Measurements from ENCODE around the gene UMAD1.
"Not testable (repeated sequence)": the region's sequence is repeated elsewhere in the genome, so short reads cannot be mapped to it uniquely, and the experiment has no call there.

Gene UMAD1

DNA sequence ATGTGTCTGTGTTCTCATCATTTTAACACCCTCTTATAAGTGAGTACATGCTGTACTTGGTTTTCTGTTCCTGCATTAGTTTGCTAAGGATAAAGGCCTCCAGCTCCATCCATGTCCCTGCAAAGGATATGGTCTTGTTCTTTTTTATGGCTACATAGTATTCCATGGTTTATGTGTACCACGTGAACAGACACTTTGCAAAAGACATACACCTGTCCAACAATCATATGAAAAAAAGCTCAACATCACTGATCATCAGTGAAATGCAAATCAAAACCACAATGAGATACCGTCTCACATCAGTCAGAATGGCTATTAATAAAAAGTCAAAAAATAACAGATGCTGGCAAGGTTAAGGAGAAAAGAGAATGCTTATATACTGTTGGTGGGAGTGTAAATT is 177.6 kb downstream of the UMAD1 start:
- H3K4me3 ChIP-seq (ENCODE audit: insufficient read depth, low read depth, low read length, poor library complexity, severe bottlenecking); H3K9me3 ChIP-seq (ENCODE audit: control insufficient read depth, low read length); H3K36me3 ChIP-seq (ENCODE audit: control insufficient read depth, insufficient read depth, low read length); DNase-seq; H3K4me1 ChIP-seq (ENCODE audit: control insufficient read depth, insufficient read depth, low read length, poor library complexity, severe bottlenecking); H3K27me3 ChIP-seq (replicated peaks; ENCODE audit: control insufficient read depth, insufficient read depth, low read length, poor library complexity, severe bottlenecking); H3K27ac ChIP-seq (ENCODE audit: insufficient read depth, low read length, poor library complexity, severe bottlenecking): not testable (repeated sequence)

DNA sequence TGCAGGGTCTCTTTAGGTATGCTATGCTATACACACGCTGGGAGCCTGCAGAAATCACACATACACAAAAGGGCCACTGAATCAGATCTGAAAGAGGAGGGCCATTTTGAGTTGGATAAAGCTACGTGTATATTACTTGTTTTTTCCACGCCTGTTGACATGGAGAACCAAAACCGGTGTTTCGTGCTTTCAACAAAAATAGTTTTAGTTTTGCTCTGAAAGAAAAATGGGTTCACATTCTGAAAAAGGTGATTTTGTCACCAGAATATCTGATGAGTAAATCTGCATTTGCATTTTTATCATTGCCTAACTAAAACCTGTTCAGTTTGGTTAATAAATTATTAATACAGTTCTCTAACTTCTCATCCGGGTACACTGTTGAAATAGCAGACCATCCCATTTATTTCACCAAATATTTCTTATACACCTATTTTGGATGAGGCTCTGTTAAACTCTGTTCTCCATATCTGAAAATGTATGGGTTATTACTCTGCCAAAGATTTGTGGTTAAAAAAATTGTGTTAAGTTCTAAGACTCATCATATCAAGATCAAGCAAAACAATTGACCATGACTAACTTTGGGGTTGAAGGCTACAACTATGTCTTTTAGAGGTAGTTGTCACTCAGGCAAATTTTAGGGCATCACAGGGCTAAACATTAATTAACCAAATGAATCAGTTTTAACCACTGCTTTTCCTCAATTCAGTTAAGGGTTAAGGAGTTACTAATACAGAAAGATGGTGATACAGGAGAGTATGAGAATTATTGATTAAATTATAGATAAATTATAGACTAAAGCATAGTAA is 179.1 kb downstream of the UMAD1 start:
- H3K9me3 ChIP-seq (ENCODE audit: control insufficient read depth, low read length): no peaks in the 10 kb centered on the region
- H3K4me3 ChIP-seq (ENCODE audit: insufficient read depth, low read depth, low read length, poor library complexity, severe bottlenecking): no peak overlapping the region
- no peak for DNase-seq
- H3K4me1 ChIP-seq (ENCODE audit: control insufficient read depth, insufficient read depth, low read length, poor library complexity, severe bottlenecking): peaks cover 8% of the 10 kb centered on the region
- no peaks in the 10 kb centered on the region for H3K27me3 ChIP-seq (replicated peaks; ENCODE audit: control insufficient read depth, insufficient read depth, low read length, poor library complexity, severe bottlenecking)
- no peaks in the 10 kb centered on the region for H3K36me3 ChIP-seq (ENCODE audit: control insufficient read depth, insufficient read depth, low read length)
- H3K27ac ChIP-seq (ENCODE audit: insufficient read depth, low read length, poor library complexity, severe bottlenecking): no peak overlapping the region

DNA sequence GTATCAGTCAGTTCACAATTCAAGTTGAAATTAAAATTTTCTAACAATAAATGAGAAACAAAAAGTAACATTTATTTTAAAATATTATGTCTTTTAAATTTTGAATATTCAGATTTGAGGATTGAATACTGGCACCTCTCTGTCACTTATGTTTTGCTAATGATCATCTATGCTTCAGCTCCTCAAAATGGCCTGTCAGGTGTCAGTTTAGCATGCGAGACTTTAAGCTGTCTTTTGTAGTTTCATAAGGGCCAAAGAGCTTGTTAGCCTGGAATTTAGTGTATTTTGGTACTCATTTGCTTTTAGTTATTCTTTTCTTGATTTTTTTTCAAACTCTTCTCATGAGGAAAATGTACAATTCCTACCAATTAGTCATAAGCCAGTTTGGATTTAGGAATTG is 179.9 kb downstream of the UMAD1 start:
- peaks cover 6% of the 10 kb centered on the region for H3K4me1 ChIP-seq (ENCODE audit: control insufficient read depth, insufficient read depth, low read length, poor library complexity, severe bottlenecking)
- no peak overlapping the region for H3K27ac ChIP-seq (ENCODE audit: insufficient read depth, low read length, poor library complexity, severe bottlenecking)
- no peak overlapping the region for H3K4me3 ChIP-seq (ENCODE audit: insufficient read depth, low read depth, low read length, poor library complexity, severe bottlenecking)
- no peaks in the 10 kb centered on the region for H3K36me3 ChIP-seq (ENCODE audit: control insufficient read depth, insufficient read depth, low read length)
- H3K27me3 ChIP-seq (replicated peaks; ENCODE audit: control insufficient read depth, insufficient read depth, low read length, poor library complexity, severe bottlenecking): no peaks in the 10 kb centered on the region
- DNase-seq: no peak
- no peaks in the 10 kb centered on the region for H3K9me3 ChIP-seq (ENCODE audit: control insufficient read depth, low read length)

DNA sequence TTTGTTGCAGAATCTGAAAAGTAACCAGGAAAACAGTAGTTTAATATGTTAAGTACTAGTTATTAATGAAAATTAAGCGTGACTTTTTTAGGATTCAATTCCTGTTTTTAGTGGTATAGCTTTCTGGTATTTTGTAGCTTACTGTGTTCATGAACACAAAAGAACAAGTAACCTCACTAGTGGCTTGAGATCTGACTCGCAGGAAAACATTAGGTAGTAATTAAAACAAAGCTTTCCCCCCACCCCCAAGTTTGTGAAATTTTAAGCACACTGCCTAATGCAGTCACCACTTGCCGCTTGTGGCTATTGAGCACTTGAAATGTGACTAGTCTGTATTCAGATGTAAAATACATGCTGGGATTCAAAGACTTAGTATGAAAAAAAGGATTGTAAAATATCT is 180.4 kb downstream of the UMAD1 start:
- no peaks in the 10 kb centered on the region for H3K27me3 ChIP-seq (replicated peaks; ENCODE audit: control insufficient read depth, insufficient read depth, low read length, poor library complexity, severe bottlenecking)
- H3K36me3 ChIP-seq (ENCODE audit: control insufficient read depth, insufficient read depth, low read length): no peaks in the 10 kb centered on the region
- no peak for DNase-seq
- H3K4me1 ChIP-seq (ENCODE audit: control insufficient read depth, insufficient read depth, low read length, poor library complexity, severe bottlenecking): peaks cover under 1% of the 10 kb centered on the region
- H3K4me3 ChIP-seq (ENCODE audit: insufficient read depth, low read depth, low read length, poor library complexity, severe bottlenecking): no peak overlapping the region
- no peak overlapping the region for H3K27ac ChIP-seq (ENCODE audit: insufficient read depth, low read length, poor library complexity, severe bottlenecking)
- no peaks in the 10 kb centered on the region for H3K9me3 ChIP-seq (ENCODE audit: control insufficient read depth, low read length)

DNA sequence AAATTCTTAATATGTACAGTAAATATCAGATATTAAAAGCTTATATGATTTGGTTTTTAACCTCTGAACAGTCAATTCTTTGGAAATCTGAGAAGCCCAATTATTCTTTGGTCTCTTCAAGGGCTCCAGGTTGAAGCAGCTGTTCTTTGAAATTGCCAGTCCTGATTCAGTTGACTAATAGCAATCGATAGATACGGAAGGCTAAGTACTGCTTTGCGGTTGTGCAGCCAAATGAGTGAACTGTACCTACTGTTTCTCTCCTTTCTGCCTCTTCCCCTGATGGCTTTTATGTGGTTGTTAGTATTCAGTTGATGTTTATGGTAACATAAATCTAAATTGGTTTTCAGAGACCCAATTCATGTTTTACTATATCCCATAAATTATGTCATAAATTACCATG is 181.0 kb downstream of the UMAD1 start:
- no peaks in the 10 kb centered on the region for H3K27me3 ChIP-seq (replicated peaks; ENCODE audit: control insufficient read depth, insufficient read depth, low read length, poor library complexity, severe bottlenecking)
- DNase-seq: no peak
- no peaks in the 10 kb centered on the region for H3K36me3 ChIP-seq (ENCODE audit: control insufficient read depth, insufficient read depth, low read length)
- no peak overlapping the region for H3K27ac ChIP-seq (ENCODE audit: insufficient read depth, low read length, poor library complexity, severe bottlenecking)
- no peak overlapping the region for H3K4me3 ChIP-seq (ENCODE audit: insufficient read depth, low read depth, low read length, poor library complexity, severe bottlenecking)
- no peaks in the 10 kb centered on the region for H3K9me3 ChIP-seq (ENCODE audit: control insufficient read depth, low read length)
- no peaks in the 10 kb centered on the region for H3K4me1 ChIP-seq (ENCODE audit: control insufficient read depth, insufficient read depth, low read length, poor library complexity, severe bottlenecking)

DNA sequence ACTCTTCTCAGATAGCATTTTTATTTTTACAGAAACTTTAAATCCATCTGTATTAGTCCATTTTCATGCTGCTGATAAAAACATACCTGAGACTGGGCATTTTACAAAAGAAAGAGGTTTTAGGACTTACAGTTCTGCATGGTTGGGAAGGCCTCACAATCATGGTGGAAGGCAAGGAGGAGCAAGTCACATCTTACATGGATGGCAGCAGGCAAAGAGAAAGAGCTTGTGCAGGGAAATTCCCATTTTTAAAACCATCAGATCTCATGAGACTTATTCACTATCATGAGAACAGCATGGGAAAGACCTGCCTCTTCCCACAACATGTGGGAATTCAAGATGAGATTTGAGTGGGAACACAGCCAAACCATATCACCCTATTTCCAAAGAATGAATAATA is 184.7 kb downstream of the UMAD1 start:
- not testable (repeated sequence) for H3K36me3 ChIP-seq (ENCODE audit: control insufficient read depth, insufficient read depth, low read length); H3K9me3 ChIP-seq (ENCODE audit: control insufficient read depth, low read length); H3K4me1 ChIP-seq (ENCODE audit: control insufficient read depth, insufficient read depth, low read length, poor library complexity, severe bottlenecking); DNase-seq; H3K4me3 ChIP-seq (ENCODE audit: insufficient read depth, low read depth, low read length, poor library complexity, severe bottlenecking); H3K27me3 ChIP-seq (replicated peaks; ENCODE audit: control insufficient read depth, insufficient read depth, low read length, poor library complexity, severe bottlenecking); H3K27ac ChIP-seq (ENCODE audit: insufficient read depth, low read length, poor library complexity, severe bottlenecking)

DNA sequence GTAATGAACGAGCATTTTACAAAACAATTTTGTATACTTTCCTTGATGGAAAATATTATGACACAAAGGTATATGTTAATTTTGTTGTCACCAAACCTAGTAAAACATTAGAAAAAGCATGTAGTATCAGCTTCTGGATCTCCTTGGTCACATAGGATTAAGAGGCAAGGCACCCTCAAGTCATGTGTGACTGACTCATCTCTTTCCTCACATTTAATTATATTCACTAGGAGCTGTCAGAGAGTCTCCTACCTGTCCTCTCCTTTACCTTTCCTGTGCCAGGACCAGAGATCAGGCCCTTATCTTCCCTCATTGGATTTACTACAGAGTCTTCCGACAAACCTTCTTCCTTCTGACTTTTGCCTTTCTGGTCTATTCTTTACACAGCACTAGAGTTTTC is 189.1 kb downstream of the UMAD1 start:
- DNase-seq: no peak
- Histone ChIP-seq H3K27ac (ENCODE audit: insufficient read depth, low read length, poor library complexity, severe bottlenecking) (no peak overlapping the region), H3K27me3 (replicated peaks; ENCODE audit: control insufficient read depth, insufficient read depth, low read length, poor library complexity, severe bottlenecking) (no peaks in the 10 kb centered on the region), H3K9me3 (ENCODE audit: control insufficient read depth, low read length) (no peaks in the 10 kb centered on the region), H3K4me1 (ENCODE audit: control insufficient read depth, insufficient read depth, low read length, poor library complexity, severe bottlenecking) (no peaks in the 10 kb centered on the region), H3K36me3 (ENCODE audit: control insufficient read depth, insufficient read depth, low read length) (no peaks in the 10 kb centered on the region), H3K4me3 (ENCODE audit: insufficient read depth, low read depth, low read length, poor library complexity, severe bottlenecking) (no peak overlapping the region)

DNA sequence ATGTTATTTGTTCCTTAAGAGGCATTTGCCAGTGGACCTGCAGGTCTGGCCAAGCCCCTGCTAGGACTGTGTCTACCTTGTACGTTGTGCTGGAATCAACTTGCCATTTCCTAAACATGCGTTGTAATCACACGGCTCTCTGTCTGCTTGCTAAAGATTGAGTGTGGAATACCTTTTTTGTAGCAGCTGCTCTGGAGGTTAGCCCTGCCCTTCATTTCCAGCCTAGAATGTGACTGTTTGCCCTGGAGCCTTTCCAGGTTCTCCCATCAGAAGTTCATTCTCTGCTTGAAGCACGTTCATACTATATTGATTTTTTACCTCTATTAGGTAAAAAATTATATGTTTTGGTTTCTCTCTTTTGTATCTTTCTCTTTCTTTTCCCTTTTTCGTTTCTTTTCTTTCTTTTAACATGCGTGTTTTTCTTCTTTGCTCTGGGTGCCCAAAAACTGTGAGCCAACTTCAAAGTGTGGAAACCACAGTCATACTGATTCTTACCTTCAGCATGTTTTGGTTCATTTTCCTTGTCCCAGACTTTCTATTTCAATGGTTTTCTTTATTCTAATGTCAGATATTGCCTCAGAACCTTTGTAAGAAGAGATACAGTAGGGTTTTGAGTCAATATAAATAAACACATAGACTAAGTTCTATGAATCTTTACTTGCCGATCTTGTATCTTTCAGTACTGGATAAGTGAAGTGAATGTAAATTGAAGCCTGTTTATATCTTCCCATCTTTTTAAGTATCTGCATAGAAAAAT is 189.7 kb downstream of the UMAD1 start:
- Histone ChIP-seq H3K9me3 (ENCODE audit: control insufficient read depth, low read length) (no peaks in the 10 kb centered on the region), H3K4me1 (ENCODE audit: control insufficient read depth, insufficient read depth, low read length, poor library complexity, severe bottlenecking) (no peaks in the 10 kb centered on the region), H3K27me3 (replicated peaks; ENCODE audit: control insufficient read depth, insufficient read depth, low read length, poor library complexity, severe bottlenecking) (no peaks in the 10 kb centered on the region), H3K36me3 (ENCODE audit: control insufficient read depth, insufficient read depth, low read length) (no peaks in the 10 kb centered on the region), H3K27ac (ENCODE audit: insufficient read depth, low read length, poor library complexity, severe bottlenecking) (no peak overlapping the region), H3K4me3 (ENCODE audit: insufficient read depth, low read depth, low read length, poor library complexity, severe bottlenecking) (no peak overlapping the region)
- no peak for DNase-seq

DNA sequence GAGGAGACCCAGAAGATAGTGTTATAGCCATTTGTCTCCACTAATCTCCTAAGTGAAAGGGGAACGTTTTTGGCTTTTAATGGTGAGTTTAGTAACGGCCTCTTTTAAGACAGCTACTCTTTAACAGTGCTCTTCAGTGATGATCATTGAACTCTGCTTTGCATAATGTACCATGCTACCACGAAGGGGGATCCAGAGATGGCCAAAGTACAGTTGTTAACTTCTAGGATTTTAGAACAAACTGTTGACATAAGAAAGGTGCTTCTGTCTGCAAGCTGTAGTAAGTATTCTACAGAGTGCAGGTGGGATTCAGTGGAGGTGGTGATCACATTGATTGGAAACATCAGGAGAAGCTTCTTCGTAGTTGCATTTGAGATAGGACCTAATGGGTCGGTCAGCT is 192.0 kb downstream of the UMAD1 start:
- Histone ChIP-seq H3K4me1 (ENCODE audit: control insufficient read depth, insufficient read depth, low read length, poor library complexity, severe bottlenecking) (no peaks in the 10 kb centered on the region), H3K9me3 (ENCODE audit: control insufficient read depth, low read length) (no peaks in the 10 kb centered on the region), H3K4me3 (ENCODE audit: insufficient read depth, low read depth, low read length, poor library complexity, severe bottlenecking) (no peak overlapping the region), H3K27me3 (replicated peaks; ENCODE audit: control insufficient read depth, insufficient read depth, low read length, poor library complexity, severe bottlenecking) (no peaks in the 10 kb centered on the region), H3K27ac (ENCODE audit: insufficient read depth, low read length, poor library complexity, severe bottlenecking) (no peak overlapping the region), H3K36me3 (ENCODE audit: control insufficient read depth, insufficient read depth, low read length) (no peaks in the 10 kb centered on the region)
- DNase-seq: no peak

DNA sequence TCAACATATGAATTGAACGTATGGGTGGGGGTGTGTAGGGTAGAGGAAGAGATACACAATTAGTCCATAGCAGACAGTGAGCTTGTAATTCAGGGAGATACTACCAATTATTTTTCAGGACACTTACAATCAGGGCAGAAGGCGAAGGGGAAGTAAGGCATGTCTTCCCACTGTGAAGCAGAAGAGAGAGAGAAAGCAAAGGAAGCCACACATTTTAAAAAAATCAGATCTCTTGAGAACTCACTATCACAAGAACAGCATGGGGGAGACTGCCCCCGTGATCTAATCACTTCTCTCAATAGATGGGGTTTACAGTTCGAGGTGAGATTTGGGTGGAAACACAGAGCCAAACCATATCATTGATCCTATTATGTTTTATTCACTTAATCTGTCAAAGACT is 194.2 kb downstream of the UMAD1 start:
- Histone ChIP-seq H3K27me3 (replicated peaks; ENCODE audit: control insufficient read depth, insufficient read depth, low read length, poor library complexity, severe bottlenecking) (no peaks in the 10 kb centered on the region), H3K9me3 (ENCODE audit: control insufficient read depth, low read length) (no peaks in the 10 kb centered on the region), H3K27ac (ENCODE audit: insufficient read depth, low read length, poor library complexity, severe bottlenecking) (no peak overlapping the region), H3K36me3 (ENCODE audit: control insufficient read depth, insufficient read depth, low read length) (no peaks in the 10 kb centered on the region), H3K4me3 (ENCODE audit: insufficient read depth, low read depth, low read length, poor library complexity, severe bottlenecking) (no peak overlapping the region), H3K4me1 (ENCODE audit: control insufficient read depth, insufficient read depth, low read length, poor library complexity, severe bottlenecking) (no peaks in the 10 kb centered on the region)
- DNase-seq: no peak

Data from effector memory CD4-positive, alpha-beta T cell (primary cell).